Neural cell (in vitro differentiated cells): ENCODE data around the gene RMI1. TPM values are rescaled to one million over a fixed set of nuclear protein-coding genes. Genes with fewer than 3 reads are reported as not detected.

Experiments used
- H2AFZ ChIP-seq: fragments of 200-600, 300-800 bp; sonication (generic), shearing (Covaris generic); 2 replicates; pipeline ENCODE4 v1.6.0; 2014; ENCODE audit warnings: low read depth, mild to moderate bottlenecking, antibody characterized with exemption, low read length, moderate library complexity
- H3F3A ChIP-seq: fragments of 200-600 bp; shearing (Covaris generic); 2 replicates; pipeline ENCODE4 v1.6.1; 2016; ENCODE audit warnings: mild to moderate bottlenecking, moderate library complexity, mixed read lengths, antibody characterized with exemption, low read length; ENCODE audit not compliant: insufficient read depth, poor library complexity, severe bottlenecking
- H3K27ac ChIP-seq: fragments of 200-600, 300-800 bp; sonication (generic), shearing (Covaris generic); 2 replicates; pipeline ENCODE4 v1.5.1; 2014; ENCODE audit warnings: mild to moderate bottlenecking, low read length, moderate library complexity
- H3K27me3 ChIP-seq: fragments of 300-800, 200-600 bp; sonication (generic), shearing (Covaris generic); 2 replicates; pipeline ENCODE4 v1.6.0; 2014; ENCODE audit warnings: mild to moderate bottlenecking, low read depth, low read length, moderate library complexity; ENCODE audit not compliant: insufficient read depth
- H3K36me3 ChIP-seq: fragments of 300-800, 200-600 bp; sonication (generic), shearing (Covaris generic); 2 replicates; pipeline ENCODE4 v1.5.1; 2014; ENCODE audit warnings: mild to moderate bottlenecking, antibody characterized with exemption, low read length, moderate library complexity; ENCODE audit not compliant: insufficient read depth
- H3K4me2 ChIP-seq: fragments of 300-800, 200-600 bp; sonication (generic), shearing (Covaris generic); 2 replicates; pipeline ENCODE4 v1.6.0; 2014; ENCODE audit warnings: mild to moderate bottlenecking, low read length
- H3K4me3 ChIP-seq: fragments of 300-800, 200-600 bp; sonication (generic), shearing (Covaris generic); 2 replicates; pipeline ENCODE4 v1.5.1; 2014; ENCODE audit warnings: mild to moderate bottlenecking, low read length, moderate library complexity
- H3K79me2 ChIP-seq: fragments of 200-600 bp; shearing (Covaris generic); replicated peaks from 2 replicates; pipeline ENCODE4 v1.6.0; 2014; ENCODE audit warnings: mild to moderate bottlenecking, low read length, moderate library complexity; ENCODE audit not compliant: insufficient read depth
- H3K9ac ChIP-seq: fragments of 300-800, 200-600 bp; sonication (generic), shearing (Covaris generic); 2 replicates; pipeline ENCODE4 v1.6.1; 2016; ENCODE audit warnings: mild to moderate bottlenecking, low read length, mixed read lengths
- H3K9me2 ChIP-seq: fragments of 200-600 bp; shearing (Covaris generic); 2 replicates; pipeline ENCODE4 v1.6.1; 2016; ENCODE audit warnings: mild to moderate bottlenecking, low read length, mixed read lengths; ENCODE audit not compliant: insufficient read depth
- H3K9me3 ChIP-seq: fragments of 200-600, 300-800 bp; sonication (generic), shearing (Covaris generic); 2 replicates; pipeline ENCODE4 v1.6.1; 2016; ENCODE audit warnings: mild to moderate bottlenecking, mixed run types, low read length, moderate library complexity, mixed read lengths
- H4K20me1 ChIP-seq: fragments of 200-600 bp; shearing (Covaris generic); 2 replicates; pipeline ENCODE4 v1.6.1; 2016; ENCODE audit warnings: mild to moderate bottlenecking, mixed run types; ENCODE audit not compliant: insufficient read depth
- CTCF ChIP-seq: fragments of 450-650 bp; IDR thresholded peaks from 2 replicates; pipeline ENCODE4 v1.5.1; 2014; ENCODE audit warnings: antibody characterized with exemption, mild to moderate bottlenecking, moderate library complexity; ENCODE audit not compliant: poor library complexity, severe bottlenecking
- EP300 ChIP-seq: fragments of 450-650 bp; conservative IDR thresholded peaks from 2 replicates; pipeline ENCODE4 v1.6.1; 2014; ENCODE audit warnings: antibody characterized with exemption, mild to moderate bottlenecking, moderate library complexity; ENCODE audit not compliant: poor library complexity, severe bottlenecking
- EZH2 ChIP-seq: fragments of 200-600, 300-800 bp; shearing (Covaris generic), sonication (generic); IDR thresholded peaks from 2 replicates; pipeline ENCODE4 v1.6.1; 2014; ENCODE audit warnings: antibody characterized with exemption, low read length, borderline replicate concordance, mild to moderate bottlenecking; ENCODE audit not compliant: insufficient read depth, poor library complexity, severe bottlenecking
- MXI1 ChIP-seq: fragments of 450-650 bp; conservative IDR thresholded peaks from 2 replicates; pipeline ENCODE4 v1.6.1; 2014; ENCODE audit warnings: antibody characterized with exemption, mild to moderate bottlenecking; ENCODE audit not compliant: poor library complexity, severe bottlenecking
- POLR2AphosphoS5 ChIP-seq: IDR thresholded peaks from 2 replicates; pipeline ENCODE4 v1.6.1; 2012
- RAD21 ChIP-seq: fragments of 450-650 bp; conservative IDR thresholded peaks from 2 replicates; pipeline ENCODE4 v1.6.1; 2014; ENCODE audit warnings: antibody characterized with exemption, mild to moderate bottlenecking, moderate library complexity
- SMC3 ChIP-seq: fragments of 450-650 bp; conservative IDR thresholded peaks from 2 replicates; pipeline ENCODE4 v1.6.1; 2014; ENCODE audit warnings: antibody characterized with exemption, mild to moderate bottlenecking, moderate library complexity; ENCODE audit not compliant: poor library complexity
- TAF1 ChIP-seq: IDR thresholded peaks from 2 replicates; pipeline ENCODE4 v1.6.1; 2012; ENCODE audit warnings: low read depth
- polyA plus RNA-seq: library from polyadenylated mRNA; depleted of rRNA; stranded (reverse); fragments of >200 nt; gene quantifications from 2 replicates; pipeline ENCODE4 v1.2.3, GENCODE V29; 2014
- TF ChIP-seq, protein P1 (sequence below): IDR thresholded peaks from 2 replicates; pipeline ENCODE4 v1.6.1; 2012; ENCODE audit warnings: borderline replicate concordance

Gene RMI1
- polyA plus RNA-seq, 1 donor from 2014 or later = 13.1 TPM

DNA sequence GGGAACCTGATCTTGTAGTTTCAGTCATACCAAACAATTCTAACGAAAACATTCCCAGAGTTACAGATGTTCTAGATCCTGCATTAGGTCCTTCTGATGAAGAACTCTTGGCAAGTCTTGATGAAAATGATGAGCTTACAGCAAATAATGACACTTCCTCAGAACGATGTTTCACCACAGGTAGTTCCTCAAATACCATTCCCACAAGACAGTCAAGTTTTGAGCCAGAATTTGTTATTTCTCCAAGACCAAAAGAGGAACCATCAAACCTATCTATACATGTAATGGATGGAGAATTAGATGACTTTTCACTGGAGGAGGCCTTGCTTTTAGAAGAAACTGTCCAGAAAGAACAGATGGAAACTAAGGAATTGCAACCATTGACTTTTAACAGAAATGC is 21.0 kb downstream of the RMI1 start:
- Histone ChIP-seq H3K4me3 (no peak overlapping the region), H4K20me1 (no peaks in the 10 kb centered on the region), H3K9ac (no peak overlapping the region), H3K79me2 (peaks cover 3% of the 10 kb centered on the region), H3K27ac (no peak overlapping the region), H3K36me3 (no peaks in the 10 kb centered on the region), H3K27me3 (no peaks in the 10 kb centered on the region), H3K4me2 (no peak overlapping the region), H3K9me2 (no peaks in the 10 kb centered on the region), H3F3A (no peaks in the 10 kb centered on the region), H2AFZ (no peak overlapping the region), H3K9me3 (no peaks in the 10 kb centered on the region)
- TF ChIP-seq EP300 (no peak), CTCF (no peak), TAF1 (no peak), RAD21 (no peak), POLR2AphosphoS5 (no peak), SMC3 (no peak), EZH2 (no peak), MXI1 (no peak)
- TF ChIP-seq, protein P1, sequence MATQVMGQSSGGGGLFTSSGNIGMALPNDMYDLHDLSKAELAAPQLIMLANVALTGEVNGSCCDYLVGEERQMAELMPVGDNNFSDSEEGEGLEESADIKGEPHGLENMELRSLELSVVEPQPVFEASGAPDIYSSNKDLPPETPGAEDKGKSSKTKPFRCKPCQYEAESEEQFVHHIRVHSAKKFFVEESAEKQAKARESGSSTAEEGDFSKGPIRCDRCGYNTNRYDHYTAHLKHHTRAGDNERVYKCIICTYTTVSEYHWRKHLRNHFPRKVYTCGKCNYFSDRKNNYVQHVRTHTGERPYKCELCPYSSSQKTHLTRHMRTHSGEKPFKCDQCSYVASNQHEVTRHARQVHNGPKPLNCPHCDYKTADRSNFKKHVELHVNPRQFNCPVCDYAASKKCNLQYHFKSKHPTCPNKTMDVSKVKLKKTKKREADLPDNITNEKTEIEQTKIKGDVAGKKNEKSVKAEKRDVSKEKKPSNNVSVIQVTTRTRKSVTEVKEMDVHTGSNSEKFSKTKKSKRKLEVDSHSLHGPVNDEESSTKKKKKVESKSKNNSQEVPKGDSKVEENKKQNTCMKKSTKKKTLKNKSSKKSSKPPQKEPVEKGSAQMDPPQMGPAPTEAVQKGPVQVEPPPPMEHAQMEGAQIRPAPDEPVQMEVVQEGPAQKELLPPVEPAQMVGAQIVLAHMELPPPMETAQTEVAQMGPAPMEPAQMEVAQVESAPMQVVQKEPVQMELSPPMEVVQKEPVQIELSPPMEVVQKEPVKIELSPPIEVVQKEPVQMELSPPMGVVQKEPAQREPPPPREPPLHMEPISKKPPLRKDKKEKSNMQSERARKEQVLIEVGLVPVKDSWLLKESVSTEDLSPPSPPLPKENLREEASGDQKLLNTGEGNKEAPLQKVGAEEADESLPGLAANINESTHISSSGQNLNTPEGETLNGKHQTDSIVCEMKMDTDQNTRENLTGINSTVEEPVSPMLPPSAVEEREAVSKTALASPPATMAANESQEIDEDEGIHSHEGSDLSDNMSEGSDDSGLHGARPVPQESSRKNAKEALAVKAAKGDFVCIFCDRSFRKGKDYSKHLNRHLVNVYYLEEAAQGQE = no peak

GRCh38 chr9:84002344-84002743 is 21.7 kb downstream of the RMI1 start:
- Histone ChIP-seq H3K27ac (no peak overlapping the region), H3K9ac (no peak overlapping the region), H3K9me2 (no peaks in the 10 kb centered on the region), H3K36me3 (no peaks in the 10 kb centered on the region), H3K4me3 (no peak overlapping the region), H3K4me2 (no peak overlapping the region), H3K9me3 (no peaks in the 10 kb centered on the region), H3K27me3 (no peaks in the 10 kb centered on the region), H3K79me2 (no peaks in the 10 kb centered on the region), H3F3A (no peaks in the 10 kb centered on the region), H2AFZ (no peak overlapping the region), H4K20me1 (no peaks in the 10 kb centered on the region)
- TF ChIP-seq EP300 (no peak), RAD21 (no peak), MXI1 (no peak), SMC3 (no peak), POLR2AphosphoS5 (no peak), TAF1 (no peak), CTCF (no peak), EZH2 (no peak)
- TF ChIP-seq, protein P1 = no peak
